Nephron progenitor cell (in vitro differentiated cells): Measurements from ENCODE around the gene A3GALT2.

Source experiments
- DNase-seq: peaks from one replicate; pipeline ENCODE4 v3.0.0; 2021
- H3K27ac Mint-ChIP-seq: 2 replicates; pipeline ENCODE4 v1.8.0; 2021; ENCODE audit warnings: mild to moderate bottlenecking, moderate library complexity, mixed read lengths
- H3K27me3 Mint-ChIP-seq: 2 replicates; pipeline ENCODE4 v1.8.0; 2021; ENCODE audit warnings: mild to moderate bottlenecking, low read depth, mixed read lengths; ENCODE audit not compliant: poor library complexity
- H3K36me3 Mint-ChIP-seq: 2 replicates; pipeline ENCODE4 v1.8.0; 2021; ENCODE audit warnings: low read depth, mixed read lengths
- H3K4me1 Mint-ChIP-seq: 2 replicates; pipeline ENCODE4 v1.8.0; 2021; ENCODE audit warnings: mixed read lengths
- H3K4me3 Mint-ChIP-seq: 2 replicates; pipeline ENCODE4 v1.8.0; 2021; ENCODE audit warnings: mild to moderate bottlenecking, moderate library complexity, mixed read lengths
- H3K9me3 Mint-ChIP-seq: 2 replicates; pipeline ENCODE4 v1.8.0; 2021; ENCODE audit warnings: mild to moderate bottlenecking, moderate library complexity, mixed read lengths
- CTCF ChIP-seq: fragments of 200-600 bp; sonication (generic); IDR thresholded peaks from 2 replicates; pipeline ENCODE4 v1.5.0; 2021; ENCODE audit warnings: antibody characterized with exemption

The A3GALT2 gene

GRCh38 chr1:33284049-33284448 is 36.8 kb downstream of the A3GALT2 start:
- peak overlapping the region; percentile 88 for H3K27ac Mint-ChIP-seq
- peaks cover 4% of the 10 kb centered on the region for H3K9me3 Mint-ChIP-seq
- no peak for TF ChIP-seq CTCF
- H3K4me1 Mint-ChIP-seq = peaks cover 28% of the 10 kb centered on the region
- no peaks in the 10 kb centered on the region for H3K27me3 Mint-ChIP-seq
- H3K4me3 Mint-ChIP-seq = no peak overlapping the region
- no peak for DNase-seq
- H3K36me3 Mint-ChIP-seq = peaks cover 85% of the 10 kb centered on the region

GRCh38 chr1:33282791-33283190 is 38.1 kb downstream of the A3GALT2 start:
- TF ChIP-seq CTCF = no peak
- Mint-ChIP-seq H3K27me3 (no peaks in the 10 kb centered on the region), H3K27ac (no peak overlapping the region), H3K4me3 (no peak overlapping the region), H3K36me3 (peaks cover 78% of the 10 kb centered on the region), H3K9me3 (no peaks in the 10 kb centered on the region), H3K4me1 (peaks cover 28% of the 10 kb centered on the region)
- DNase-seq = no peak

GRCh38 chr1:33281554-33282303 is 39.2 kb downstream of the A3GALT2 start:
- H3K4me3 Mint-ChIP-seq = no peak overlapping the region

GRCh38 chr1:33280091-33280661 is 40.7 kb downstream of the A3GALT2 start:
- peak overlapping the region; percentile 7 for H3K27ac Mint-ChIP-seq
- H3K4me1 Mint-ChIP-seq = peaks cover 12% of the 10 kb centered on the region
- H3K27me3 Mint-ChIP-seq = no peaks in the 10 kb centered on the region
- TF ChIP-seq CTCF = no peak
- peaks cover 72% of the 10 kb centered on the region for H3K36me3 Mint-ChIP-seq
- DNase-seq = no peak
- no peak overlapping the region for H3K4me3 Mint-ChIP-seq
- no peaks in the 10 kb centered on the region for H3K9me3 Mint-ChIP-seq

More at GRCh38 chr1:33281554-33282303, 39.2 kb downstream of the A3GALT2 start:
- H3K36me3 Mint-ChIP-seq = peaks cover 78% of the 10 kb centered on the region
- H3K27me3 Mint-ChIP-seq = no peaks in the 10 kb centered on the region
- no peaks in the 10 kb centered on the region for H3K9me3 Mint-ChIP-seq
- no peak for TF ChIP-seq CTCF
- H3K4me1 Mint-ChIP-seq = peaks cover 20% of the 10 kb centered on the region
- DNase-seq = no peak
- H3K27ac Mint-ChIP-seq = peak overlapping the region; percentile 68

GRCh38 chr1:33277488-33278084 is 43.3 kb downstream of the A3GALT2 start:
- Mint-ChIP-seq H3K27ac (no peak overlapping the region), H3K4me1 (peaks cover 17% of the 10 kb centered on the region), H3K9me3 (no peaks in the 10 kb centered on the region), H3K36me3 (peaks cover 56% of the 10 kb centered on the region), H3K27me3 (no peaks in the 10 kb centered on the region), H3K4me3 (no peak overlapping the region)
- no peak for DNase-seq
- no peak for TF ChIP-seq CTCF
